Tibial artery (tissue), 4 donors: Measurements from ENCODE around the gene PPARA.

Experiments used
- DNase-seq, 2 donors: peaks; one replicate each; pipeline ENCODE4 v3.0.0-alpha.2; 2019
- H3K27ac ChIP-seq, 2 donors: fragments of 200-600 bp; sonication (generic) in 1 of 2; 1 replicate in 1 of 2; 2 replicates in 1 of 2; pipeline ENCODE4 v1.5.1; 2018 to 2019; ENCODE audit warnings: mild to moderate bottlenecking in 1 of 2
- H3K27me3 ChIP-seq, 2 donors: fragments of 200-600 bp; sonication (generic) in 1 of 2; one replicate each; pipeline versions ENCODE4 v1.5.1 to v1.6.0; 2016 to 2019
- H3K36me3 ChIP-seq, 3 donors: fragments of 200-600 bp; sonication (generic) in 2 of 3; one replicate each; pipeline ENCODE4 v1.5.1; 2016 to 2019; ENCODE audit warnings: mild to moderate bottlenecking in 2 of 3
- H3K4me1 ChIP-seq, 4 donors: fragments of 200-600 bp; sonication (generic) in 2 of 4; 1 replicate in 3 of 4; 2 replicates in 1 of 4; pipeline ENCODE4 v1.5.1; 2016 to 2019
- H3K4me3 ChIP-seq, 2 donors: fragments of 200-600 bp; sonication (generic) in 1 of 2; 1 replicate in 1 of 2; 2 replicates in 1 of 2; pipeline ENCODE4 v1.5.1; 2018 to 2019; ENCODE audit warnings: mild to moderate bottlenecking in 2 of 2
- H3K9me3 ChIP-seq, 3 donors: fragments of 200-600 bp; sonication (generic) in 1 of 3; one replicate each; pipeline ENCODE4 v1.5.1; 2016 to 2019
- intact Hi-C: fragments of 100-400 bp; cut with DNase I; formaldehyde crosslinking; loops from one replicate; pipeline ENCODE4 v1.15.0; 2023; ENCODE audit warnings: low total_unique reads
- TF ChIP-seq, protein P1 (sequence below), 2 experiments: fragments of 200-600 bp in 1 of 2; fragments of 450-650 bp in 1 of 2; IDR thresholded peaks; one replicate each; pipeline ENCODE4 v1.5.1; 2017 to 2019; ENCODE audit warnings: antibody characterized with exemption in 2 of 2, mild to moderate bottlenecking in 1 of 2, moderate library complexity in 1 of 2

PPARA gene

GRCh38 chr22:46158283-46158682, 8.0 kb downstream of the PPARA start:
- H3K27ac ChIP-seq, result no peak overlapping the region
- H3K9me3 ChIP-seq, result no peaks in the 10 kb centered on the region
- TF ChIP-seq, protein P1, sequence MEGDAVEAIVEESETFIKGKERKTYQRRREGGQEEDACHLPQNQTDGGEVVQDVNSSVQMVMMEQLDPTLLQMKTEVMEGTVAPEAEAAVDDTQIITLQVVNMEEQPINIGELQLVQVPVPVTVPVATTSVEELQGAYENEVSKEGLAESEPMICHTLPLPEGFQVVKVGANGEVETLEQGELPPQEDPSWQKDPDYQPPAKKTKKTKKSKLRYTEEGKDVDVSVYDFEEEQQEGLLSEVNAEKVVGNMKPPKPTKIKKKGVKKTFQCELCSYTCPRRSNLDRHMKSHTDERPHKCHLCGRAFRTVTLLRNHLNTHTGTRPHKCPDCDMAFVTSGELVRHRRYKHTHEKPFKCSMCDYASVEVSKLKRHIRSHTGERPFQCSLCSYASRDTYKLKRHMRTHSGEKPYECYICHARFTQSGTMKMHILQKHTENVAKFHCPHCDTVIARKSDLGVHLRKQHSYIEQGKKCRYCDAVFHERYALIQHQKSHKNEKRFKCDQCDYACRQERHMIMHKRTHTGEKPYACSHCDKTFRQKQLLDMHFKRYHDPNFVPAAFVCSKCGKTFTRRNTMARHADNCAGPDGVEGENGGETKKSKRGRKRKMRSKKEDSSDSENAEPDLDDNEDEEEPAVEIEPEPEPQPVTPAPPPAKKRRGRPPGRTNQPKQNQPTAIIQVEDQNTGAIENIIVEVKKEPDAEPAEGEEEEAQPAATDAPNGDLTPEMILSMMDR (IDR thresholded peaks at IDR 0.05), result no peak
- H3K36me3 ChIP-seq, result peaks cover under 1 to 40% (median 14%) of the 10 kb centered on the region in 3 donors
- no peaks in the 10 kb centered on the region for H3K27me3 ChIP-seq
- intact Hi-C loops, result no loop called here
- no peak for DNase-seq
- peaks cover 0 to 14% (median 0%) of the 10 kb centered on the region in 4 donors for H3K4me1 ChIP-seq
- no peak overlapping the region for H3K4me3 ChIP-seq

DNA sequence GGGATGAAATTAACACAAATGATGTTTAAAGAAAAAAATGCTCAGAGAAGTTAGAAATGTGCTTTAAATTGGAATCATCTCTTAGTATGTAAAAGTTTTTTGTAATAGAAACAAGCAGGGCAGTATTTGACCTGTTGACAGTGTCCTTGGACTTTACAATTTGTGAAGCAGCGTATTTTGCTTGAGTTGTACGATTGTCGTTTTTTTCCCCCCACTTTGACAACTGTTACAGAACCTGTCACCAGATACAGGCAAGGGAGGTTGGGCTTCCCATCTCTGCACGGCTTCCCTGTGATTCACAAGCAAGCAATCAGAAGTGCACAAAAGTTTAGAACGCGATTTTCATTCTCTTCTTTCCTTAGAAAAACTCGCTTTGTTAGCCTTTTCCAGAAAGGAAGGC, 8.9 kb downstream of the PPARA start:
- intact Hi-C loops, result no loop called here
- Histone ChIP-seq H3K4me3 (no peak overlapping the region), H3K27ac (no peak overlapping the region), H3K27me3 (no peaks in the 10 kb centered on the region), H3K9me3 (no peaks in the 10 kb centered on the region), H3K4me1 (peaks cover 0 to 10% (median 0%) of the 10 kb centered on the region in 4 donors), H3K36me3 (peaks cover 0 to 39% (median 14%) of the 10 kb centered on the region in 3 donors)
- TF ChIP-seq, protein P1 (IDR thresholded peaks at IDR 0.05), result no peak
- no peak for DNase-seq

DNA sequence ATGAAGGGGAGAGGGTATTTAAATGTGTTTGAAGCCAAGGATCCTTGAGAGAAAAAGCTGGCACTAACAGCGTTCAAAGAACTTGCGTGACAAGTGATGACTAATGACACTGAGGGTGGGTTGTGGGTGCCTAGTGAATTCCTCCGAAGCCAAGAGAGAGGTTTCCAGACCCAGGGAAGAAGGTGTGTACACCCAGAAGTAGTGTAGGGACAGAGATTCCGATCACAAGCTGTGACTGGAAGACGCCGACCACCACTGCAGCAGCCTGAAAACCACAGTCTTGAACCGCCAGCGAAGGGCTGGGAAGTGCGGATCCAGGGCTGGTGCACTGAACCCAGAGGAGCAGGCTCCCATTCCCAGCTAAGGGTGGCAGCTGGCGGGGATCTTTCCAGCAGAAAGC, 9.5 kb downstream of the PPARA start:
- no peak for DNase-seq

GRCh38 chr22:46162285-46162684, 12.0 kb downstream of the PPARA start:
- Histone ChIP-seq H3K36me3 (peaks cover 0 to 25% (median 11%) of the 10 kb centered on the region in 3 donors), H3K4me3 (no peak overlapping the region), H3K4me1 (no peaks in the 10 kb centered on the region), H3K27ac (no peak overlapping the region), H3K9me3 (no peaks in the 10 kb centered on the region), H3K27me3 (no peaks in the 10 kb centered on the region)
- no peak for DNase-seq
- intact Hi-C loops, result no loop called here
- TF ChIP-seq, protein P1 (IDR thresholded peaks at IDR 0.05), result no peak

More for the DNA sequence above, 9.5 kb downstream of the PPARA start:
- Histone ChIP-seq H3K9me3 (no peaks in the 10 kb centered on the region), H3K4me1 (peaks cover 0 to 10% (median 0%) of the 10 kb centered on the region in 4 donors), H3K27me3 (no peaks in the 10 kb centered on the region), H3K4me3 (no peak overlapping the region), H3K27ac (no peak overlapping the region), H3K36me3 (peaks cover 0 to 37% (median 14%) of the 10 kb centered on the region in 3 donors)
- TF ChIP-seq, protein P1 (IDR thresholded peaks at IDR 0.05), result no peak
- intact Hi-C loops, result no loop called here

DNA sequence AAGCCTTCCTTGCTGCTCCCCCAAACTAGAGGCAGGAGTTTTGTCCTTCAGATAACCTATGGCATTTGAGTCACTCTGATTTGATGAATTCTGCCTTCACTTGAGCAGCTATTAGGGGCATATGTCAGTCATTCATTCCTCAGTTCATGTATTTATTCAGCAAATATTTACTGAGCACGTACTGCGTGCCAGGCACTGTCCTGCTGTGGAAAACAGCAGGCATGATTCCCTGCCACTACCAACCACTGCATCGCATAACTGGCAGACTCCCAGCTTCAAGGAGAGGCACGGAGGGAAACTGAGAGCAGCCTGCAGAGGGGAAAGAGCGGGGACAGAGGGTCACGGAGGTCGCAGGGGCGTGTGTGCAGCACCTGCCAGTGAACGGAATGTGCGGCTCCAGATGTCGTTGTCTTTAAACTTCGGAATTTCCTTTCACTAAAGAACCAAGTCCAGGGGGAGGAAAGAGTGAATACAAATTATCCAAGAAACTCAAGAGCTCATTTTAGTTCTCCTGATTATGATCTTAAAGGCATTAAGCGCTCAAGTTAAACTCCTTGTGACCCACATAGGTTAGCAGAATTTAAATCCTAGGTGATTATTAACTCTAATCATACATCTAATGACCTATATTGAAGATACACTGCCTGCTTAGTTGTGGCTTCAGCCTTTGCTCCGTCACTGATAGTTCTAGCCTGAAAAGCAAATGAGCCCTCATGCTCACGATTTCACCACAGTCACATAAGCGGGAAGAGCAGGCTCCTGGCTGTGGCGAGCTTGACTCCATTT, 12.6 kb downstream of the PPARA start:
- H3K36me3 ChIP-seq, result peaks cover 0 to 25% (median 11%) of the 10 kb centered on the region in 3 donors
- no peaks in the 10 kb centered on the region for H3K9me3 ChIP-seq
- DNase-seq, result no peak
- H3K4me1 ChIP-seq, result peaks cover 0 to 6% (median 0%) of the 10 kb centered on the region in 4 donors
- H3K27me3 ChIP-seq, result no peaks in the 10 kb centered on the region
- TF ChIP-seq, protein P1 (IDR thresholded peaks at IDR 0.05), result no peak
- no peak overlapping the region for H3K27ac ChIP-seq
- no peak overlapping the region for H3K4me3 ChIP-seq
- intact Hi-C loops, result no loop called here
